ENCODE results near the gene HS6ST1. TPM values are rescaled to one million over a fixed set of nuclear protein-coding genes. Genes with fewer than 3 reads are reported as not detected.

HS6ST1 gene
- total and polyA plus RNA-seq, 4 donors: 17.9 to 31.9 (median 25.4) TPM

DNA sequence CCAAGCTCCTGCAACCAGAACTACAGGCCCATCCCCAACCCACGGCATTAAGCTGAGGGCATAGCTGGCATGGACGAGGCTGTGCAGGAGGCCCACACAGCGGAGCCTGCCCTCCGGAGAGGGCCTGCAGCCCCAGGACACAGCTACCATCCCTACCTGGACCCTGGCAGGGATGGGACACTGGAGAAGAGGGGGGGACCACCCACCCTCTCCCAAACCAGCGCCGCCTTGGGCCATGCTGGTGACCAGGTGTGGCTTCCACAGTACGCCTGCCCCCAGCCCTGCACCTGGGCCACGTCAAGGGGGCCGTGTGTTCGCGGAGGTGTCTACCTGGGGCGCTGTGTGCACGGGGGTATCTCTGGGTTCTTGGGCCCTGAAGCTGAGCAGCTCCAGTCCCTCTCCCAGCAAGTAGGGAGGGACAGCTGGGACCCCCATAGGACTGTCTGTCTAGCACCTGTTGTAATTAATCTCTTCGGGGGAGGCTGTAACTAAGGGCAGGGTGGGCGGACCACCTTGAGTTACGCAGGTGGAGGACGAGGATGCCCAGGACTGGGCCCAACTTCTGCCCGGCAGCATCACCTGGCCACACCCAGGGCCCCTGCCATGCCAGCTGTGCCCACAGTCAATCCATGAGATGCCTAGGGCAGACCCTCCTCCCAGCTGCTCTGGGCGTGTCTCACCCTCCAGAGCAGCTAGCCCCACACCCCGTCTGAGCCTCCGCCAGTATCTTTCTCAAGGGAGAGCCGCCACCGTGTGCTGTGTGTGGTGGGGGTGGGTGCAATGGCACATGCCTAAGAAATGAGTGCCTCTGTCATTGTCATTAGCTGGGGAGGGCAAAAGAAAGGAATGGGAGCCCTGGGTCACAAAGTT, 18.3 kb downstream of the HS6ST1 start:
- Histone ChIP-seq H3K27me3 (ENCODE audit: control insufficient read depth in 4 of 4, insufficient read depth in 4 of 4, low read length in 3 of 4) (no peaks in the 10 kb centered on the region), H3K36me3 (ENCODE audit: control insufficient read depth in 4 of 4, insufficient read depth in 3 of 4, low read depth in 1 of 4, low read length in 3 of 4) (no peaks in the 10 kb centered on the region), H3K4me3 (ENCODE audit: low read depth in 1 of 3, low read length in 3 of 3) (no peak overlapping the region), H3K27ac (ENCODE audit: low read depth in 1 of 2, low read length in 2 of 2) (no peak overlapping the region), H3K9ac (ENCODE audit: low read depth in 1 of 2, low read length in 2 of 2) (no peak overlapping the region), H3K9me3 (ENCODE audit: control insufficient read depth in 4 of 4, low read length in 3 of 4) (no peaks in the 10 kb centered on the region), H3K4me1 (ENCODE audit: control insufficient read depth in 4 of 4, insufficient read depth in 4 of 4, low read length in 3 of 4) (peaks cover 12 to 37% (median 23%) of the 10 kb centered on the region in 4 donors)
- DNase-seq (ENCODE audit: low spot score): no peak
- TF ChIP-seq HNF4A (conservative IDR thresholded peaks at IDR 0.05) (no peak), RAD21 (IDR thresholded peaks at IDR 0.05) (no peak), RXRA (IDR thresholded peaks at IDR 0.05) (no peak), JUND (IDR thresholded peaks at IDR 0.05) (no peak), CTCF (IDR thresholded peaks at IDR 0.05; ENCODE audit: low read depth, low read length, missing input control) (no peak), YY1 (IDR thresholded peaks at IDR 0.05) (no peak), HNF4G (IDR thresholded peaks at IDR 0.05) (no peak)
- TF ChIP-seq, protein P1, sequence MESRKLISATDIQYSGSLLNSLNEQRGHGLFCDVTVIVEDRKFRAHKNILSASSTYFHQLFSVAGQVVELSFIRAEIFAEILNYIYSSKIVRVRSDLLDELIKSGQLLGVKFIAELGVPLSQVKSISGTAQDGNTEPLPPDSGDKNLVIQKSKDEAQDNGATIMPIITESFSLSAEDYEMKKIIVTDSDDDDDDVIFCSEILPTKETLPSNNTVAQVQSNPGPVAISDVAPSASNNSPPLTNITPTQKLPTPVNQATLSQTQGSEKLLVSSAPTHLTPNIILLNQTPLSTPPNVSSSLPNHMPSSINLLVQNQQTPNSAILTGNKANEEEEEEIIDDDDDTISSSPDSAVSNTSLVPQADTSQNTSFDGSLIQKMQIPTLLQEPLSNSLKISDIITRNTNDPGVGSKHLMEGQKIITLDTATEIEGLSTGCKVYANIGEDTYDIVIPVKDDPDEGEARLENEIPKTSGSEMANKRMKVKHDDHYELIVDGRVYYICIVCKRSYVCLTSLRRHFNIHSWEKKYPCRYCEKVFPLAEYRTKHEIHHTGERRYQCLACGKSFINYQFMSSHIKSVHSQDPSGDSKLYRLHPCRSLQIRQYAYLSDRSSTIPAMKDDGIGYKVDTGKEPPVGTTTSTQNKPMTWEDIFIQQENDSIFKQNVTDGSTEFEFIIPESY (IDR thresholded peaks at IDR 0.05): no peak
- WGBS: 91% methylated on average over 23 of the region's 23 CpGs

GRCh38 chr2:128299628-128300027, 19.0 kb downstream of the HS6ST1 start:
- peak overlapping the region; percentile 3 to 15 for H3K27ac ChIP-seq (ENCODE audit: low read depth in 1 of 2, low read length in 2 of 2)
- H3K36me3 ChIP-seq (ENCODE audit: control insufficient read depth in 4 of 4, insufficient read depth in 3 of 4, low read depth in 1 of 4, low read length in 3 of 4): no peaks in the 10 kb centered on the region
- 84% methylated on average over 11 of the region's 11 CpGs for WGBS
- no peak for DNase-seq (ENCODE audit: low spot score)
- H3K27me3 ChIP-seq (ENCODE audit: control insufficient read depth in 4 of 4, insufficient read depth in 4 of 4, low read length in 3 of 4): no peaks in the 10 kb centered on the region
- TF ChIP-seq, protein P1 (IDR thresholded peaks at IDR 0.05): no peak
- TF ChIP-seq FOXA2 (IDR thresholded peaks at IDR 0.05) (no peak), FOXA1 (IDR thresholded peaks at IDR 0.05) (no peak), JUND (IDR thresholded peaks at IDR 0.05) (no peak), CTCF (IDR thresholded peaks at IDR 0.05; ENCODE audit: low read depth, low read length, missing input control) (no peak), RXRA (IDR thresholded peaks at IDR 0.05) (no peak)
- no peaks in the 10 kb centered on the region for H3K9me3 ChIP-seq (ENCODE audit: control insufficient read depth in 4 of 4, low read length in 3 of 4)
- H3K9ac ChIP-seq (ENCODE audit: low read depth in 1 of 2, low read length in 2 of 2): no peak overlapping the region
- no peak overlapping the region for H3K4me3 ChIP-seq (ENCODE audit: low read depth in 1 of 3, low read length in 3 of 3)
- peaks cover 4 to 30% (median 19%) of the 10 kb centered on the region in 4 donors for H3K4me1 ChIP-seq (ENCODE audit: control insufficient read depth in 4 of 4, insufficient read depth in 4 of 4, low read length in 3 of 4)
